A549 (cell line): Measurements from ENCODE around the gene STYXL1. TPM values are rescaled to one million over a fixed set of nuclear protein-coding genes. Genes with fewer than 3 reads are reported as not detected.

ENCODE experiments used
- ATAC-seq, 2 experiments: fragments of 200-7000 bp in 1 of 2; fragments of >200 bp in 1 of 2; cut with Nextera tagmentation in 1 of 2; cut with Tn5 transposase in 1 of 2; 3 replicates each; pipeline versions ENCODE4 v1.8.0 to v1.9.1; 2018 to 2020; ENCODE audit warnings: mild to moderate bottlenecking in 1 of 2, moderate library complexity in 1 of 2
- CTCF ChIA-PET: fragments of 300-600 bp; sonication (Branson Sonifier 250); formaldehyde crosslinking; extraction: SDS; loops from one replicate; lab custom pipeline; 2021; ENCODE audit warnings: antibody characterized with exemption, inconsistent platforms; lab: Yijun Ruan, JAX
- POLR2A ChIA-PET: fragments of 350-600 bp; formaldehyde crosslinking; extraction: SDS; loops from one replicate; lab custom pipeline; 2021; ENCODE audit warnings: antibody characterized with exemption, inconsistent platforms; lab: Yijun Ruan, JAX
- DNase-seq, 2 experiments: peaks; one replicate each; pipeline versions ENCODE4 v3.0.0 to v3.0.0-alpha.2; 2011 to 2016; ENCODE audit warnings: low read depth in 1 of 2, low spot score in 1 of 2
- FAIRE-seq: peaks from 2 replicates; lab custom pipeline; 2011; peaks lifted over from hg19 to GRCh38; lab: Jason Lieb, UNC
- H3K27ac ChIP-seq, 2 experiments: fragments of >200 bp; sonication (Bioruptor Twin); formaldehyde crosslinking; 3 replicates each; pipeline ENCODE4 v1.5.1; 2016 to 2017
- H3K4me1 ChIP-seq: fragments of >200 bp; sonication (Bioruptor Twin); formaldehyde crosslinking; 3 replicates; pipeline ENCODE4 v1.6.1; 2016
- H3K4me2 ChIP-seq: fragments of >200 bp; sonication (Bioruptor Twin); formaldehyde crosslinking; 3 replicates; pipeline ENCODE4 v1.6.1; 2016
- H3K4me3 ChIP-seq: fragments of >200 bp; sonication (Bioruptor Twin); formaldehyde crosslinking; 3 replicates; pipeline ENCODE4 v1.5.1; 2016
- H3K9me3 ChIP-seq: fragments of >200 bp; sonication (Bioruptor Twin); formaldehyde crosslinking; 3 replicates; pipeline ENCODE4 v1.6.1; 2016
- ATOH8 ChIP-seq: fragments of 250-450 bp; sonication (Bioruptor Pico); IDR thresholded peaks from 2 replicates; pipeline ENCODE4 v1.5.0; 2020; ENCODE audit warnings: low read depth, mild to moderate bottlenecking, moderate library complexity
- BHLHE40 ChIP-seq: IDR thresholded peaks from 2 replicates; pipeline ENCODE4 v1.6.1; 2012; ENCODE audit warnings: low read depth, low read length, inconsistent platforms
- CBX8 ChIP-seq: fragments of 200-600 bp; sonication (generic); IDR thresholded peaks from 2 replicates; pipeline ENCODE4 v1.6.1; 2016
- E2F6 ChIP-seq: IDR thresholded peaks from 2 replicates; pipeline ENCODE4 v1.6.1; 2012; ENCODE audit warnings: low read depth, borderline replicate concordance
- EHF ChIP-seq: fragments of 250-450 bp; sonication (Bioruptor Pico); IDR thresholded peaks from 2 replicates; pipeline ENCODE4 v1.5.0; 2020; ENCODE audit warnings: mild to moderate bottlenecking
- EHMT2 ChIP-seq: fragments of 200-600 bp; sonication (generic); IDR thresholded peaks from 2 replicates; pipeline ENCODE4 v1.6.1; 2016; ENCODE audit warnings: antibody characterized with exemption, low read depth, mild to moderate bottlenecking, moderate library complexity
- EP300 ChIP-seq, 2 experiments: fragments of >200 bp; sonication (Bioruptor Twin); formaldehyde crosslinking; IDR thresholded peaks; 2 replicates in 1 of 2; 3 replicates in 1 of 2; pipeline ENCODE4 v1.6.1; 2016 to 2017
- GATA3 ChIP-seq: IDR thresholded peaks from 2 replicates; pipeline ENCODE4 v1.6.1; 2012; ENCODE audit warnings: borderline replicate concordance
- HOXB13 ChIP-seq: fragments of 250-450 bp; sonication (Bioruptor Pico); IDR thresholded peaks from 2 replicates; pipeline ENCODE4 v1.5.0; 2020; ENCODE audit warnings: low read depth, mild to moderate bottlenecking, moderate library complexity
- HOXB5 ChIP-seq: fragments of 250-450 bp; sonication (Bioruptor Pico); IDR thresholded peaks from 2 replicates; pipeline ENCODE4 v1.5.0; 2020; ENCODE audit warnings: mild to moderate bottlenecking, moderate library complexity
- JUN ChIP-seq, 2 experiments: fragments of >200 bp; sonication (Bioruptor Twin); formaldehyde crosslinking; IDR thresholded peaks; 2 replicates in 1 of 2; 3 replicates in 1 of 2; pipeline ENCODE4 v1.6.1; 2016 to 2017
- MYC ChIP-seq: IDR thresholded peaks from 2 replicates; pipeline ENCODE4 v1.6.1; 2012; ENCODE audit warnings: mild to moderate bottlenecking, inconsistent platforms, low read length, improper control_type of control experiment, borderline replicate concordance
- NPAS2 ChIP-seq: fragments of 250-450 bp; sonication (Bioruptor Pico); IDR thresholded peaks from 2 replicates; pipeline ENCODE4 v1.8.0; 2022; ENCODE audit warnings: mild to moderate bottlenecking, moderate library complexity, borderline replicate concordance
- NR3C1 ChIP-seq: fragments of >200 bp; sonication (Bioruptor Twin); formaldehyde crosslinking; IDR thresholded peaks from 3 replicates; pipeline ENCODE4 v1.6.1; 2017
- PHF8 ChIP-seq: fragments of 200-600 bp; sonication (generic); IDR thresholded peaks from 2 replicates; pipeline ENCODE4 v1.6.1; 2016; ENCODE audit warnings: low read depth, mild to moderate bottlenecking, antibody characterized with exemption, moderate library complexity, borderline replicate concordance
- POLR2A ChIP-seq: IDR thresholded peaks from 2 replicates; pipeline ENCODE4 v1.6.1; 2012; ENCODE audit warnings: mild to moderate bottlenecking, low read length
- RAD21 ChIP-seq, 2 experiments: fragments of >200 bp in 1 of 2; sonication (Bioruptor Twin) in 1 of 2; formaldehyde crosslinking in 1 of 2; IDR thresholded peaks in 1 of 2; conservative IDR thresholded peaks in 1 of 2; 2 replicates in 1 of 2; 3 replicates in 1 of 2; pipeline ENCODE4 v1.6.1; 2012 to 2018; ENCODE audit warnings: inconsistent platforms in 1 of 2
- RCOR1 ChIP-seq: fragments of 150-350 bp; IDR thresholded peaks from 2 replicates; pipeline ENCODE4 v1.6.1; 2014; ENCODE audit warnings: antibody characterized with exemption, low read length, low read depth
- RFX5 ChIP-seq: fragments of 450-650 bp; IDR thresholded peaks from 2 replicates; pipeline ENCODE4 v1.7.1; 2014; ENCODE audit warnings: antibody characterized with exemption, mild to moderate bottlenecking, moderate library complexity
- SREBF2 ChIP-seq: fragments of 450-650 bp; IDR thresholded peaks from 2 replicates; pipeline ENCODE4 v1.6.1; 2014; ENCODE audit warnings: mild to moderate bottlenecking, moderate library complexity
- TP53 ChIP-seq: fragments of 250-450 bp; sonication (Bioruptor Pico); IDR thresholded peaks from 2 replicates; pipeline ENCODE4 v1.5.0; 2021; ENCODE audit warnings: mild to moderate bottlenecking, moderate library complexity
- ZC3H11A ChIP-seq: fragments of 450-650 bp; IDR thresholded peaks from 2 replicates; pipeline ENCODE4 v1.6.1; 2014; ENCODE audit warnings: antibody characterized with exemption, mild to moderate bottlenecking
- ZFP36 ChIP-seq: fragments of 450-650 bp; IDR thresholded peaks from 2 replicates; pipeline ENCODE4 v1.6.1; 2014; ENCODE audit warnings: borderline replicate concordance; ENCODE audit not compliant: partially characterized antibody
- ZNF302 ChIP-seq: fragments of 250-450 bp; sonication (Bioruptor Pico); IDR thresholded peaks from 2 replicates; pipeline ENCODE4 v1.9.0; 2021; ENCODE audit warnings: inconsistent platforms, mild to moderate bottlenecking, moderate library complexity
- ZSCAN20 ChIP-seq: fragments of 250-450 bp; sonication (Bioruptor Pico); IDR thresholded peaks from 2 replicates; pipeline ENCODE4 v1.8.0; 2022; ENCODE audit warnings: mild to moderate bottlenecking, moderate library complexity
- WGBS: methylation state at CpG from one replicate; pipeline ENCODE4 v1.1.6; 2017; ENCODE audit errors: missing lambda C conversion rate; 5-methylcytosine and 5-hydroxymethylcytosine counted together
- polyA plus RNA-seq, 4 experiments: library from polyadenylated mRNA; depleted of rRNA in 3 of 4; stranded (reverse); fragments of >200 nt; fragmentation: RNase III in 1 of 4; extraction: RNeasy Plus Mini Kit Qiagen cat#74134 plus additional on column Dnase treatment in 1 of 4; gene quantifications; 2 replicates in 3 of 4; 3 replicates in 1 of 4; pipeline ENCODE4 v1.2.3, GENCODE V29; 2011 to 2017
- TF ChIP-seq, protein P1 (sequence below): fragments of >200 bp; sonication (Bioruptor Twin); formaldehyde crosslinking; IDR thresholded peaks from 3 replicates; pipeline ENCODE4 v1.6.1; 2016
- TF ChIP-seq, protein P2 (sequence below): fragments of 150-350 bp; IDR thresholded peaks from 2 replicates; pipeline ENCODE4 v1.6.1; 2014; ENCODE audit warnings: low read depth, mild to moderate bottlenecking, low read length

STYXL1 gene
- polyA plus RNA-seq, 2 of the 4 experiments (the other 2 are of a cell fraction): 36.0 to 76.8 TPM

DNA sequence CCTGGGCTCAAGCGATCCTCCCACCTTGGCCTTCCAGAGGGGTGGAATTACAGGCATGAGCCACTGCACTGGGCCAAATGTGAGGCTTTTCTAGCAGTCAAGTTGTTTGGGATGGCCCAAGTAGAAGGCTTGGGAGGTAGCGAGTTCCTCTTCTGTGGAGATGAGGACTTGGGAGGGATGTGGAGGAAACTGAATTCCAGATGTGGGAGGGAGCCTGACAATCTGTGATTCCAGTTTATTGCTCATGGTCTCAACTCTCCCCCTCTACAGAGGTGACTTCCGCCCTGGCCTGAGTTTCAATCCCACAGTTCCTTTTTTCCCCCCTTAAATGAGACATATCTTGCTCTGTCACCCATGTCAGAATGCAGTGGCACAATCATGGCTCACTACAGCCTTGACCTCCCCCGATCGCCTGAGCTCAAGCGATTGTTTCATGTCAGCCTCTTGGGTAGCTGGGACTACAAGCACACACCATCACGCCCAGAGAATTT is 3.4 kb downstream of the STYXL1 start:
- no peak for ATAC-seq
- no peak for DNase-seq
- FAIRE-seq: no peak
- TF ChIP-seq NR3C1 (no peak), ZSCAN20 (CRISPR knock-in tag) (no peak), POLR2A (no peak), GATA3 (no peak), SREBF2 (no peak), EHF (CRISPR knock-in tag) (no peak), ZFP36 (no peak), HOXB13 (CRISPR knock-in tag) (no peak), ZNF302 (CRISPR knock-in tag) (no peak), CBX8 (no peak), BHLHE40 (no peak), E2F6 (no peak), RFX5 (no peak), ZC3H11A (no peak), ATOH8 (no peak), HOXB5 (no peak), TP53 (CRISPR knock-in tag) (no peak)
- TF ChIP-seq, protein P1, sequence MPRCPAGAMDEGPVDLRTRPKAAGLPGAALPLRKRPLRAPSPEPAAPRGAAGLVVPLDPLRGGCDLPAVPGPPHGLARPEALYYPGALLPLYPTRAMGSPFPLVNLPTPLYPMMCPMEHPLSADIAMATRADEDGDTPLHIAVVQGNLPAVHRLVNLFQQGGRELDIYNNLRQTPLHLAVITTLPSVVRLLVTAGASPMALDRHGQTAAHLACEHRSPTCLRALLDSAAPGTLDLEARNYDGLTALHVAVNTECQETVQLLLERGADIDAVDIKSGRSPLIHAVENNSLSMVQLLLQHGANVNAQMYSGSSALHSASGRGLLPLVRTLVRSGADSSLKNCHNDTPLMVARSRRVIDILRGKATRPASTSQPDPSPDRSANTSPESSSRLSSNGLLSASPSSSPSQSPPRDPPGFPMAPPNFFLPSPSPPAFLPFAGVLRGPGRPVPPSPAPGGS: no peak
- Histone ChIP-seq H3K4me1 (peaks cover 16% of the 10 kb centered on the region; the same call in 2 of the 3 replicates), H3K4me2 (no peak overlapping the region), H3K27ac (no peak overlapping the region), H3K4me3 (no peak overlapping the region), H3K9me3 (no peaks in the 10 kb centered on the region)
- CTCF ChIA-PET: interaction anchor here (0.5 to 1.8 kb wide), 8 partner anchors 10 to 270 kb away, joined by 3 to 5 read pairs (median 3); no protein-coding TSS in a partner anchor
- POLR2A ChIA-PET: no interaction called here
- 96% methylated on average over 7 of the region's 7 CpGs for WGBS

GRCh38 chr7:76040126-76040525 is 7.7 kb downstream of the STYXL1 start:
- H3K27ac ChIP-seq: no peak overlapping the region
- peaks cover 7% of the 10 kb centered on the region; the same call in 2 of the 3 replicates for H3K4me1 ChIP-seq
- no peaks in the 10 kb centered on the region for H3K9me3 ChIP-seq
- TF ChIP-seq PHF8 (no peak), MYC (no peak), CBX8 (no peak), JUN (IDR thresholded peaks at IDR 0.05) (no peak), NR3C1 (no peak), EHMT2 (no peak), RAD21 (conservative IDR thresholded peaks at IDR 0.05 in 1 of 2, IDR thresholded peaks at IDR 0.05 in 1 of 2) (no peak), HOXB5 (no peak), NPAS2 (CRISPR knock-in tag) (no peak), EP300 (IDR thresholded peaks at IDR 0.05) (no peak), RCOR1 (no peak), ZC3H11A (no peak)
- TF ChIP-seq, protein P2, sequence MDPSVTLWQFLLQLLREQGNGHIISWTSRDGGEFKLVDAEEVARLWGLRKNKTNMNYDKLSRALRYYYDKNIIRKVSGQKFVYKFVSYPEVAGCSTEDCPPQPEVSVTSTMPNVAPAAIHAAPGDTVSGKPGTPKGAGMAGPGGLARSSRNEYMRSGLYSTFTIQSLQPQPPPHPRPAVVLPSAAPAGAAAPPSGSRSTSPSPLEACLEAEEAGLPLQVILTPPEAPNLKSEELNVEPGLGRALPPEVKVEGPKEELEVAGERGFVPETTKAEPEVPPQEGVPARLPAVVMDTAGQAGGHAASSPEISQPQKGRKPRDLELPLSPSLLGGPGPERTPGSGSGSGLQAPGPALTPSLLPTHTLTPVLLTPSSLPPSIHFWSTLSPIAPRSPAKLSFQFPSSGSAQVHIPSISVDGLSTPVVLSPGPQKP: no peak
- H3K4me3 ChIP-seq: no peak overlapping the region
- ChIA-PET POLR2A (no interaction called here), CTCF (interaction anchor here (0.8 to 3.1 kb wide), 3 partner anchors 20 to 223 kb away, joined by 3 to 18 read pairs (median 4); no protein-coding TSS in a partner anchor)
- FAIRE-seq (no peak), DNase-seq (no peak), ATAC-seq (no peak)
- H3K4me2 ChIP-seq: no peak overlapping the region
- 94% methylated on average over 6 of the region's 6 CpGs for WGBS
